Stimulated activated CD8-positive, alpha-beta memory T cell treated with anti-CD3 and anti-CD28 coated beads, Interleukin-7, amount 100 ng/mL, for 48 hours (primary cell): ENCODE data around the gene TUBA4A.

Source experiments
- DNase-seq, 2 donors: peaks; one replicate each; pipeline ENCODE4 v3.0.0-alpha.2; 2020; ENCODE audit warnings: low read depth in 1 of 2; ENCODE audit errors: extremely low read depth in 1 of 2

The TUBA4A gene

DNA sequence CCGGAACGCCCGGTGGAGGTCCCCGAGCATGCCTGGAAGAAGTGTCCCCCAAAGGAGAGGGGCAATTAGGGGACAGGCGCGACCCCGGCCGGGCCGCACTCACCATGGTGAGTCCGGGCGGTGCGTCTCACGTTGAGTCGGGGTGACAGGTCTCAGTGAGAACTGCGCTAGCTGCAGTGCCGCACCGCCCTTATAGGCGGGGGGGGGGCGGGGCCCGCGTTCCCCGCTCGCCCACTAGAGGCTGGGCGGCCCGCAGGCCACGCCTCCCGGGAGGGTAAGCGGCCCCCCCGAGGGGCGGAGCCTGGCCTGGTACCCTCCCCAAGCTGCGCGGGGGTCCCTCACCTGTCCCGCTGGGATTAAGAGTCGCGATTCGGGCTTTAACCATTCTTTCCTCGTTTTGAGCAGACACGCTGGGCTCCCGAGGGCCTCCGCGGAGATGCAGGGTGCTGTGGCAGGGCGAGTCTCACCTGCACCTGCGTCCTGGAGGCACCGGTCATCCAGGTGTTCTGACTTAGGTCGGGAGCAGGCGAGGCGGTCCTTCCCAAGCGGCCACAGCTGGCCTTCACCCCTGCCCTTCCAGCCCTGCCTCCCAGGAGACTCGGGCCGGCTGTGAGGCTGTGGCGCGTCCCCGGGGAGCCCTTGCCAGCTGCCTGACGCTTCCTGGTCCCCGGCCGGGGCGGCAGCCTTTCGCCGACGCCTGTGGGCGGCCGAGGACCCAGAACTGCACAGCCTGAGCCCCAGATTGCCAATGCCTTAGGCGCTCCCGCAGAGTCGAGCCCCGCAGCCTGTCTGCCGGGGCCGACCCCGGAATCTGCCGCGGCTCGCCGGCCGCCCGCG, at the start of gene TUBA4A:
Gene TUBA4A (minus strand): TSS at position 166 of the 837 bp plus-strand sequence. CDS start 60 bp downstream, at position 106.
- DNase-seq: peak; percentile 79

DNA sequence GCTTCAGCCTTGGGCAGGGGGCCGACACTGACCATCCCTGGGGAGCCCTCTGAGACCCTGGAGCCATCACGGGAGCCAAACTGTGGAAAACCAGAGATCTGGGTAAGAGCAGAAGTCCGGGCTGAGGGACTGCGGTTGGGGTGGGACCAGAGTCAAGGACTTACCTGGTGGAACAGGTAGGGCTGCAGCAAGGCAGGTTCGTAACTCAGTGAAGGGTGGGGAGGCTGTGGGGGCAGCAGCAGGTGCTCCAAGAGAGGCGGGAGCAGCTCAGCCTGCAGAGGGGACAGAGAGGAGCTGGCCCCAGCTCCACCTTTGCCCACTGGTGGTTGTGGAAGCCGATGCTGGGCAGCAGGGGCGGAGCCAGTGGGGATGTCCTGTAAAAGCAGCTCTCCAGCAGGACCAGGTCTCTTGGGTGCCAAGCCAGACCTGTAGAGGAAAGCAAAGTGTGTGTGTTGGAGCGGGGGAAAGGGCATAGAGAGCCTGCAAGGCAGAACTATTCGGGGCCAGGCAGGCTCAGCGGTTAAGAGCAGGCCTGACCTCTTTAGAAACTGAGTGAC, 48.8 kb upstream of the TUBA4A start:
- no peak for DNase-seq

DNA sequence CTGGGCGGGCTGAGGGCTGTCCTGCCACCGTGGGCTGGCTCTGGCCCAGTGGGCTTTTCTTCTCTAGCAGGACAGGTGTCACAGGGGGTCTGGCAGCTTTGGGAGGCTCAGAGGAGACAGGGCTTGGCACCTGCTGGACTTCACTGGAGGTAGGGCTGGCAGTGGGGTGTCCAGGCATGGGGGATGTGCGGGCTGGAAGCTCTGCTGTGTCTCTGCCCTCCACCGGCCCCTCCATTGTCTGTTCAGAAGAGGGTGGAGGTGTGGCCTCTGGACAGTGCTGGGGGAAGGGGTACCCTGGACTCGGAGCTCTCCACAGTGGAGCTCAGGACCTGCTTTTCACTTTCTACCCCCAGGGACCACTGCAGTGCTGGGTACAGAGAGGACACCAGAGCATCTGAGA, 46.3 kb upstream of the TUBA4A start:
- DNase-seq: no peak

DNA sequence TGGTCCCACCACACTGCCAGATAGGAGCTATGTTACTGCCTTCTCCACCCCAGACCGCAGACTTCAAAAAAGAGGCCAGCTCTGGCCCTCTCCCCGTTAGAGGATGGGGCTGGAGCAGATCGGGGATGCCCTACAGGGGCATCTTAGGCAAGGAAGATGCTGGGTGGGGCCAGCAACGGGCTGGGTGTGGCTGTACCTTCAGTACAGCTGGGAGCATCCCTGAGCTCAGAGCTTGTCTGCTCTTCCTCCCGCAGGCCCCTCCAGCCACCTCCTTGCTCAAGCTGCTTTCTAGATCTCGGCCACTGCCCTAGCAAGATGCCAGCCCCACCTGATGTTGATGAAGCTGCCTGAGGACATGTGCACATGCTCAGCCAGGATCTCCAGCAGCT, 45.6 kb upstream of the TUBA4A start:
- no peak for DNase-seq

GRCh38 chr2:219298759-219299371, 45.1 kb upstream of the TUBA4A start:
- peak; percentile 64 to 83 for DNase-seq

DNA sequence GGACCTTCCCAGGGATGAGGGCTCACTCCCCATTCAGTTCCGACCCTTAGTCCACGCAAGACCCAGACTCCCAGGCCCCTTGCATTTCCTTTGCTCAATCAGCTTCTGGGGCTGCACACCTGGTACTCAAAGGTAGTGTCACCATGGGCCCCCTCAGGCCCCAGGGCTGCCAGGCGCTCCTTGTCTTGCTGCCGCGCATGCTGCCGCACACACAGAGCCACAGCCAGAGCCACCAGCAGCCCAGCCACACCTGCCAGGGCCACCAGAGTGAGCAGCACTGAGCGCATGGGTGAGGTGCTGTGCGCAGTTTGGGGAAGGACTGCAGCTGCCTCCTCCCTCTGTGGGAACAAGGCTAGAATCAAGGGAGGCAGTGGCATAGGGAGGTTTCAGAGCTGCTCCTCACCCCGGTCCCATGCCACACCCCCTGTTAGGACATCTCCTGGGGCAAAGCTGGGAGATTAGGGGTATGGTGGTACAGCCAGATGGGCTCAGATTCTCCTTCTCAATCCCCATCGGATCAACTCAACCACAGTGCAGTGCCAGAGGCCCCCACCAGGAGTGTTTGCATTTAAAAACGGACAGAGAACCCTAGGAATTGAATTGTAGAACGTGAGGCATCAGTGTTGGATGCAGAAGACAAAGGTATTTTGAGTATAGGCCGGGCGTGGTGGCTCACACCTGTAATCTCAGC, 44.2 kb upstream of the TUBA4A start:
- no peak for DNase-seq

DNA sequence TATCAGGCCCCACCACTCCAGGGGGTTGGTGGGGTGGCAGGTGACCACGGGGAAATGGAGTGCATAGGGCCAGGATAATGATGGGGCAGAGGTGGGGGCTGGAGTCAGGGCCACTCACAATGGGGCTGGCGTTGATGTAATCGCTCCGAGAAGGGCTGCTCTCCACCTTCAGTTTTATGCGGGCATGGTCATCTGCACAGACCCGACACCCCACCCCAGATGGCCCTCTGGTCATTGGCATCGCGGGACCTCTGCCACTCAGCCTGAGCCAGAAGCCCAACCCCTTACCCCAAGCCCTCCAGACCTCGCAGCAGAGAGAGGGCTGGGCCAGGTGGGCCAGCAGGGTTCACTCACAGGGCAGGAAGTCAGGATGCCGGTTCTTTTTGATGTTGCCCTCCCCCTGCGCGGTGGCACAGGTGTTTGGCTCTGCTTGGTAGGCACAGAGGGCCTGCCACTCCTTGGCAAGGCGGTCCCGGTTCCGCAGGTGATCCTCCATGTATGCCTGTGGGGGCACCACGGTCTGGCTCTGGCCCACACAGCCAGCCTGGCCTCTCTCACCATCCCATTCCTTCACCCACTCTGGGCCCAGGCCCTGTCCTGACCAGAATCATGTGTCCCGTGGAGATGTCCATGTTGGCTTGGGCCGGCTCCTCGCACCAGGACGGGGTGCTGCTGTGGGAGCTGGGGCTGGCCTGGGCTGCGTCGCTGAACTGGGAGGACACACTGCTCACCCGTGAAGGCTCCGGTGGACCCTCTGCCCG, 43.1 kb upstream of the TUBA4A start:
- no peak for DNase-seq

- no peak for DNase-seq
Measured at GRCh38 chr2:219296142-219296541, 42.4 kb upstream of the TUBA4A start.

DNA sequence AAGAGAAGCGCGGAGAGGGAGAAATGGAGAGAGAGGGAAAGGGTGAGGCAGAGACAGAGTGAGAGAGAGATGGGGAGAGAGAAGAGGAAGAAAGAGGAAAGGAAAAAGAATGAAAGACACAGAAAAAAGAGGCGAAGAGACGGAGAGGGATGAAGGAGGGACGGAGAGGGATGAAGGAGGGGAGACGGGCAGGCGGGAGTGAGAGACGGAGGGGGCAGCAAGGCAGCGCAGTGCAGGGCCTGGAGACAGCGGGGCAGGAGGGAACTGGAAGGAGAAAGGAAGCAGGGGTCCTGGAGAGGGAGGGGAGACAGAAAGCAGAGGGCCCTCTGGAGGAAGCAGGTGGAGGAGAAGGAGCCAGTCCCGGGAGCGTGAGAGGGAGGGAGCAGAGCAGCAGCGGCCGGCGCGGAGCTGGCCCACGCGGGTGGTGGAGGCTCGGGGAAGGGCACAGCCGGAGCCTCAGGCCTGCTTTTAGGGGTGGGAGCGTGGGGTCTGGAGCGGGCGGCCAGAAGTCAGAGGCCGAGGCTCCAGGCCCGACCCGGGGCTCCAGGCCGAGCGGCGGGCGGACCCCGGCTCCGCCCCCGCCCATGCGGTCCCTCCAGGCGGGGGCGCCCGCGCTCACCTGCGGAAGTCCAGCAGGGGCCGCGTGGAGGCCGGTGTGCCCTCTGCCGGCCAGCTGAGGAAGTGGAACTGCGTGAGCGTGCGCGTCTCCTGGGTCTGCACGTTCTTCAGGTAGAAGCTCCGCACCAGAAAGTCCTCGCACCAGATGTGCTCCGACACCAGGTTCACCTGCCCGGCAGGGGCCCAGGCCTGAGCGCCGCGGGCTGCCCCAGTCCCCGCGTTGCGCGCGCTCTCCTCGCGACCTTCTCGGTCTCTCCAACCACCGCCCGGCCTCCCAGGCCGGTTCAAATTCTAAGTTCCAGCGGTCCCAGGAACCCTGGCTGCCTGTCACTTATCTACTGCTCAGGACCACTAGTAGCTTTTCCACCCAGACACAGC, 40.9 kb upstream of the TUBA4A start:
- DNase-seq: peak; percentile 75 to 77

- no peak for DNase-seq
Measured at GRCh38 chr2:219293736-219294231, 40.1 kb upstream of the TUBA4A start.

- no peak for DNase-seq
Measured at GRCh38 chr2:219292616-219293015, 38.9 kb upstream of the TUBA4A start.

- no peak for DNase-seq
Measured at GRCh38 chr2:219291910-219292490, 38.3 kb upstream of the TUBA4A start.

- no peak for DNase-seq
Measured at GRCh38 chr2:219291394-219291793, 37.7 kb upstream of the TUBA4A start.

- DNase-seq: no peak
Measured at GRCh38 chr2:219290381-219291171, 36.9 kb upstream of the TUBA4A start.

DNA sequence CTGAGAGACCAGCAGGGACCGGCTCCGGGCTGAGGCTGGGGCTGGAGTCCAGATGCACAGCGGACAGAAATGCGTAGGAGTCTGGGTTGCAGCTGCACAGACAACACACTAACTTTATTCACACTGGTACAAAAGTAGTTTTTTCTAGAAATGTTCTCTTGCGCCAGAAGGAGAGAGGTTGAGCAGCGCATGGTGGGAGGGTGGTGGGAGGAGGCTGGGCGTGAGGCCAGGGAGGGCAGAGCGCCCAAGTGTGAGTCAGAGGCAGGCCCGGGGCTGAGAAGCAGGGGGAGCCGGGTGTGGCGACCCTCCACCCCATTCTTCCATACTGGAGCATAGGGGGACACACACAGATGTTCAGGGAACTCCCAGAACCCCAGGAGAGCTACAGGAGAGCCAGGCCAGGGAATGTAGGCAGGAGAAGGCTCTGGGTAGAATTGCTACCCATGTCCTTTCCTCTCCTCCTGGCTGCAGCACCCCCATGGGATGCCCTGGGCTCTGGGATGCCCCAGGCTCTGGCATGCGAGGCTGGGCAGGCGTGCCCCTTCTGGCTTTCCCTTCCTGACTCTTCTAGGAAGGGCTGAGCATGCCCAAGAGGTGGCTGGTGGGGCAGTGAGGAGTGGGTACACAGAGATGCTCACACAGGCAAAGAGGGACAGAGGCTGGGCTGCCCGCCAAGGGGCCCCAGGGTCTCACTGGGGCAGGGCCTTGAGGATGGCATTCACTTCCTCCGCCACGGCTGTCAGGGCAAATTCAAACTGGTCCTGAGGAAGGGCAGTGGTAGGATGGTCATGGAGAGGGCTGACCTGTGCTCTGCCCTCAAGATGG, 36.0 kb upstream of the TUBA4A start:
- DNase-seq: no peak

GRCh38 chr2:219289195-219289536, 35.4 kb upstream of the TUBA4A start:
- no peak for DNase-seq

- DNase-seq: no peak
Measured at GRCh38 chr2:219287580-219288265, 34.0 kb upstream of the TUBA4A start.
